Natural killer cell (primary cell): ENCODE measurements around the gene HDAC8. TPM values are rescaled to one million over a fixed set of nuclear protein-coding genes. Genes with fewer than 3 reads are reported as not detected.

ENCODE experiments used
- ATAC-seq, 3 donors: fragments of 150-1000 bp in 2 of 3; fragments of 200-7000 bp in 1 of 3; cut with Tn5 transposase; 1 replicate in 1 of 3; 2 replicates in 2 of 3; pipeline ENCODE4 v1.10.0; 2021; ENCODE audit warnings: mild to moderate bottlenecking in 2 of 3, moderate library complexity in 2 of 3
- DNase-seq, 2 donors: peaks; one replicate each; pipeline versions ENCODE4 v3.0.0 to v3.0.0-alpha.2; 2013 to 2021; ENCODE audit warnings: mixed read lengths in 1 of 2
- H3K27ac ChIP-seq: one replicate; pipeline ENCODE4 v1.5.1; 2013; ENCODE audit warnings: mild to moderate bottlenecking, low read length
- H3K27me3 ChIP-seq: one replicate; pipeline ENCODE4 v1.6.1; 2013; ENCODE audit warnings: low read length; ENCODE audit not compliant: control insufficient read depth, insufficient read depth
- H3K36me3 ChIP-seq: one replicate; pipeline ENCODE4 v1.6.1; 2013; ENCODE audit warnings: low read length; ENCODE audit not compliant: control insufficient read depth, insufficient read depth
- H3K4me1 ChIP-seq: one replicate; pipeline ENCODE4 v1.6.1; 2013; ENCODE audit warnings: low read length; ENCODE audit not compliant: control insufficient read depth, insufficient read depth
- H3K4me3 ChIP-seq: one replicate; pipeline ENCODE4 v1.5.1; 2013; ENCODE audit warnings: low read length
- H3K9me3 ChIP-seq: one replicate; pipeline ENCODE4 v1.6.1; 2013; ENCODE audit warnings: low read length; ENCODE audit not compliant: control insufficient read depth, insufficient read depth
- H3K27ac Mint-ChIP-seq, 2 donors: one replicate each; pipeline ENCODE4 v1.8.0; 2022; ENCODE audit warnings: mild to moderate bottlenecking in 2 of 2, mixed read lengths in 2 of 2, moderate library complexity in 1 of 2
- H3K27me3 Mint-ChIP-seq, 2 donors: one replicate each; pipeline ENCODE4 v1.8.0; 2022; ENCODE audit warnings: low read depth in 2 of 2, mixed read lengths in 2 of 2
- H3K36me3 Mint-ChIP-seq: one replicate; pipeline ENCODE4 v1.8.0; 2022; ENCODE audit warnings: mixed read lengths
- H3K4me1 Mint-ChIP-seq, 2 donors: one replicate each; pipeline ENCODE4 v1.8.0; 2022; ENCODE audit warnings: mixed read lengths in 2 of 2
- H3K4me3 Mint-ChIP-seq: one replicate; pipeline ENCODE4 v1.8.0; 2022; ENCODE audit warnings: mild to moderate bottlenecking, moderate library complexity, mixed read lengths
- H3K9me3 Mint-ChIP-seq, 2 donors: one replicate each; pipeline ENCODE4 v1.8.0; 2022; ENCODE audit warnings: mixed read lengths in 2 of 2
- WGBS: methylation state at CpG from one replicate; pipeline ENCODE4 v1.1.7; 2013; ENCODE audit warnings: missing lambda C conversion rate; ENCODE audit not compliant: insufficient coverage; 5-methylcytosine and 5-hydroxymethylcytosine counted together
- intact Hi-C: fragments of 100-400 bp; cut with micrococcal nuclease; formaldehyde crosslinking; loops from one replicate; pipeline ENCODE4 v1.14.2; 2022
- total RNA-seq, 4 donors: library from RNA; stranded (reverse); fragments of 120-200 nt in 1 of 4; gene quantifications; one replicate each; pipeline versions ENCODE4 v1.2.3 to v1.2.4, GENCODE V29; 2013 to 2022
- TF ChIP-seq, protein P1 (sequence below): fragments of 200-600 bp; IDR thresholded peaks from one replicate; pipeline ENCODE4 v1.8.0; 2022; ENCODE audit warnings: antibody characterized with exemption

Gene HDAC8
- total RNA-seq, 3 donors from 2014 or later (not counting 1 experiment from before 2014, with no cell fraction given), result 24.3 to 30.4 (median 26.6) TPM

DNA sequence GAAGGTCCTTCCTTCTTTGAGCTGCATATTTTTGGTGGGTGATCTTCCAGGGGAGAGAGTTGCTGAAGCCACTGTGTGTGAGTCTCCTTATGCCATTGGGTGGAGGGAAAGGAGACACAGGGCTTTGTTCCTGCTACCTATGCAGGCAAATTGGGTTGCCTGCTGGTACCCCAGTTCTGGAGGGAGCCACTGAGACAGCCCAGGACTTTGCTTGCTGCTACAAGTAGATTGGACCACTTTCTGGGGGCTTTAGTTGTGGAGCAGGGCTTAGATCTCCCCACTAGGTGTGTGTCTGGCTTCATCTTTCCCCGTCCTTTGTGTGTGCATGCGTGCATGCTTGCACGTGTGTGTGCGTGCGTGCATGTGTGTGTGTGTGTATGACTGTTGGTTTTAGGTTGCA lies 276.9 kb downstream of the HDAC8 start:
- no peaks in the 10 kb centered on the region for H3K36me3 ChIP-seq
- H3K27ac ChIP-seq, result no peak overlapping the region
- no peaks in the 10 kb centered on the region for H3K4me1 ChIP-seq
- Mint-ChIP-seq H3K36me3 (no peaks in the 10 kb centered on the region), H3K4me1 (no peaks in the 10 kb centered on the region), H3K27me3 (peaks cover 25 to 78% of the 10 kb centered on the region in 2 donors), H3K27ac (no peak overlapping the region), H3K4me3 (no peak overlapping the region), H3K9me3 (no peaks in the 10 kb centered on the region)
- 75% methylated on average over 5 of the region's 5 CpGs for whole genome bisulfite sequencing
- intact Hi-C loops, result no loop called here
- no peaks in the 10 kb centered on the region for H3K9me3 ChIP-seq
- TF ChIP-seq, protein P1, sequence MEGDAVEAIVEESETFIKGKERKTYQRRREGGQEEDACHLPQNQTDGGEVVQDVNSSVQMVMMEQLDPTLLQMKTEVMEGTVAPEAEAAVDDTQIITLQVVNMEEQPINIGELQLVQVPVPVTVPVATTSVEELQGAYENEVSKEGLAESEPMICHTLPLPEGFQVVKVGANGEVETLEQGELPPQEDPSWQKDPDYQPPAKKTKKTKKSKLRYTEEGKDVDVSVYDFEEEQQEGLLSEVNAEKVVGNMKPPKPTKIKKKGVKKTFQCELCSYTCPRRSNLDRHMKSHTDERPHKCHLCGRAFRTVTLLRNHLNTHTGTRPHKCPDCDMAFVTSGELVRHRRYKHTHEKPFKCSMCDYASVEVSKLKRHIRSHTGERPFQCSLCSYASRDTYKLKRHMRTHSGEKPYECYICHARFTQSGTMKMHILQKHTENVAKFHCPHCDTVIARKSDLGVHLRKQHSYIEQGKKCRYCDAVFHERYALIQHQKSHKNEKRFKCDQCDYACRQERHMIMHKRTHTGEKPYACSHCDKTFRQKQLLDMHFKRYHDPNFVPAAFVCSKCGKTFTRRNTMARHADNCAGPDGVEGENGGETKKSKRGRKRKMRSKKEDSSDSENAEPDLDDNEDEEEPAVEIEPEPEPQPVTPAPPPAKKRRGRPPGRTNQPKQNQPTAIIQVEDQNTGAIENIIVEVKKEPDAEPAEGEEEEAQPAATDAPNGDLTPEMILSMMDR, result no peak
- H3K27me3 ChIP-seq, result peaks cover 2% of the 10 kb centered on the region
- DNase-seq (no peak), ATAC-seq (no peak)
- H3K4me3 ChIP-seq, result no peak overlapping the region

DNA sequence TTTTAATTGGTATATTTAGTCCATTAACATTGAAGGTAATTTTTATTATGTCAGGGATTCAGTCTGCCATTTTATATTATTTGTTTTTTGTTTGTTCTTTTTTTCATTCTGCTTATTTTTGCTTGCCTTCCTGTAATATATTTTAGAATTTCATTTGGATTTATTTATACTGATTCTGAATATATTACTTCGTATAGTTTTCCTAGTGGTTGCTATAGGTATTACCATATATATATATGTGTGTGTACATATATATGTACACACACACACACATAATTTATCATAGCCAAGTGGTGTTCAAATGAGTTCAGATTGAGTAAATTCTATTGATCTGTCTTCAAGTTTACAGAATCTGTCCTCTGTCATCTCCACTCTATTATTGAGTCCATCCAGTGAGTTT lies 278.1 kb downstream of the HDAC8 start:
- H3K27me3 Mint-ChIP-seq, result peaks cover 27 to 78% of the 10 kb centered on the region in 2 donors
- no peaks in the 10 kb centered on the region for H3K9me3 ChIP-seq
- no peaks in the 10 kb centered on the region for H3K4me1 Mint-ChIP-seq
- WGBS, result no CpG with 5 or more reads among the region's 1 CpG
- H3K4me3 Mint-ChIP-seq, result no peak overlapping the region
- H3K27ac Mint-ChIP-seq, result no peak overlapping the region
- no peaks in the 10 kb centered on the region for H3K9me3 Mint-ChIP-seq
- intact Hi-C loops, result no loop called here
- H3K36me3 ChIP-seq, result no peaks in the 10 kb centered on the region
- H3K27ac ChIP-seq, result no peak overlapping the region
- H3K4me1 ChIP-seq, result no peaks in the 10 kb centered on the region
- H3K27me3 ChIP-seq, result no peaks in the 10 kb centered on the region
- DNase-seq (no peak), ATAC-seq (no peak)
- H3K36me3 Mint-ChIP-seq, result no peaks in the 10 kb centered on the region
- TF ChIP-seq, protein P1, result no peak
- no peak overlapping the region for H3K4me3 ChIP-seq

DNA sequence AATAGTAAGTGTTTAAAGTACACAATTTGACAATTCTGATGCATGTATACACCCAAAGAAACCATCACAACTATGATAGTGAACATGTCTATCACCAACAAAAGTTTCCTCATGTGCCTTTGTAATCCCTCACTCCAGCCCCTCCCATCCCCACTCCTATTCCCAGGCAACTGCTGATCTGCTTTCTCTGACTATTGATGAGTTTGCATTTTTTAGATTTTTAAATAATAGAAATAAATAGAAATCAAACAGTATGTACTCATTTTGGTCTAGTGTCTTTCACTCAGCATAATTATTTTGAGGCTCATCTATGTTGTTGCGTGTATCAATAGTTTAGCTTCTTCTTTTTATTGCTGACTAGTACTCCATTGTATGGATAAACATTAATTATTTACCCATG lies 290.3 kb downstream of the HDAC8 start:
- Mint-ChIP-seq H3K4me1 (no peaks in the 10 kb centered on the region), H3K4me3 (no peak overlapping the region), H3K27ac (no peak overlapping the region), H3K36me3 (no peaks in the 10 kb centered on the region), H3K27me3 (peaks cover 11 to 48% of the 10 kb centered on the region in 2 donors), H3K9me3 (no peaks in the 10 kb centered on the region)
- TF ChIP-seq, protein P1, result no peak
- no peak overlapping the region for H3K4me3 ChIP-seq
- DNase-seq, result no peak
- H3K9me3 ChIP-seq, result no peaks in the 10 kb centered on the region
- H3K36me3 ChIP-seq, result no peaks in the 10 kb centered on the region
- peaks cover 1% of the 10 kb centered on the region for H3K4me1 ChIP-seq
- intact Hi-C loops, result no loop called here
- no peaks in the 10 kb centered on the region for H3K27me3 ChIP-seq
- no peak for ATAC-seq
- no peak overlapping the region for H3K27ac ChIP-seq
- no CpG with 5 or more reads among the region's 1 CpG for WGBS

DNA sequence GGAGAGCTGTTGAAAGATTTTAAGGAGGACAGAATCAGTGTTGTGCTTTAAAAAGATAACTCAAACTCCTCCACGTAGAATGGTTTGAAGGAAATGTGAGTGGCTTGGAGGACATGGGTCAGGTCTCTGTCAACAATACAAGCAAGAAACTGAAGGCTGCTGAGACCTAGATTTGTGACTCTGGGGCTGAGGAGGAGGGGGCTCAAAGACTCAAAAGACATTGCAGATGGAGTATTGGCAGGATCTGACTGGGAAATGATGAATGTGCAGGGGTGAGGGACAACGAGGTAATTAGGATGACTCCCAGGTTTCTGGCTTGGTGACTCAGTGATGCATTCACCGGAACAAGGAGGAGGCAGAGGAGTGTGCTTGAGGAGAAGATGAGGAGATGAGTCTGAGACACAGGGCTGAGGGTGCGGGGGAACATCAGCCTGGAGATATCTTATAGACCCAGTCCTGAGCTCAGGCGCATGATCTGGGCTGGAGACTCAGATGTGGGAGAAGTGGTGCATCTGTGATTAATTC lies 292.3 kb downstream of the HDAC8 start:
- Mint-ChIP-seq H3K4me1 (peaks cover 6 to 19% of the 10 kb centered on the region in 2 donors), H3K27me3 (peaks cover 11 to 42% of the 10 kb centered on the region in 2 donors), H3K36me3 (peaks cover 2% of the 10 kb centered on the region), H3K4me3 (no peak overlapping the region), H3K27ac (no peak overlapping the region), H3K9me3 (no peaks in the 10 kb centered on the region)
- Histone ChIP-seq H3K27me3 (no peaks in the 10 kb centered on the region), H3K4me3 (no peak overlapping the region), H3K27ac (no peak overlapping the region), H3K9me3 (no peaks in the 10 kb centered on the region), H3K4me1 (peaks cover 10% of the 10 kb centered on the region), H3K36me3 (peaks cover 6% of the 10 kb centered on the region)
- DNase-seq (no peak), ATAC-seq (no peak)
- intact Hi-C loops, result no loop called here
- WGBS, result 93% methylated on average over 4 of the region's 5 CpGs
- TF ChIP-seq, protein P1, result no peak
